Left renal cortex interstitium (tissue), 4 donors: ENCODE results near the gene ITGB7. TPM values are rescaled to one million over a fixed set of nuclear protein-coding genes. Genes with fewer than 3 reads are reported as not detected.

ENCODE experiments used
- DNase-seq, 4 donors: peaks; one replicate each; pipeline ENCODE4 v3.0.0-alpha.2; 2013; ENCODE audit warnings: low read depth in 4 of 4, low spot score in 2 of 4, missing footprints in 1 of 4
- polyA plus RNA-seq, 4 donors: library from polyadenylated mRNA; unstranded; fragments of 120-200 nt; gene quantifications; one replicate each; pipeline ENCODE4 v1.2.1, GENCODE V29; 2013; ENCODE audit not compliant: insufficient read length in 4 of 4

Gene ITGB7
- polyA plus RNA-seq, 4 donors, result 1.2 to 1.7 (median 1.3) TPM

GRCh38 chr12:53231671-53231920 lies 24.5 kb upstream of the ITGB7 start:
- no peak for DNase-seq

- DNase-seq, result no peak
Observed at GRCh38 chr12:53230108-53230845, 23.2 kb upstream of the ITGB7 start.

- no peak for DNase-seq
Observed at GRCh38 chr12:53229454-53229853, 22.4 kb upstream of the ITGB7 start.

- no peak for DNase-seq
Observed at GRCh38 chr12:53227836-53228235, 20.8 kb upstream of the ITGB7 start.

- no peak for DNase-seq
Observed at GRCh38 chr12:53227341-53227740, 20.3 kb upstream of the ITGB7 start.

- no peak for DNase-seq
Observed at GRCh38 chr12:53226815-53227214, 19.8 kb upstream of the ITGB7 start.

- no peak for DNase-seq
Observed at GRCh38 chr12:53225635-53226424, 18.8 kb upstream of the ITGB7 start.

- DNase-seq, result no peak
Observed at GRCh38 chr12:53224897-53225634, 18.0 kb upstream of the ITGB7 start.

GRCh38 chr12:53224061-53224896 lies 17.2 kb upstream of the ITGB7 start:
- no peak for DNase-seq

GRCh38 chr12:53223389-53224060 lies 16.5 kb upstream of the ITGB7 start:
- DNase-seq, result no peak

GRCh38 chr12:53222806-53223261 lies 15.8 kb upstream of the ITGB7 start:
- no peak for DNase-seq

GRCh38 chr12:53222170-53222721 lies 15.2 kb upstream of the ITGB7 start:
- DNase-seq, result no peak

- DNase-seq, result peak in 1 of 4 donors; percentile 55
Observed at GRCh38 chr12:53221203-53222080, 14.4 kb upstream of the ITGB7 start.

GRCh38 chr12:53220694-53221202 lies 13.7 kb upstream of the ITGB7 start:
- DNase-seq, result peak; percentile 63 to 86 (median 81)

- DNase-seq, result no peak
Observed at GRCh38 chr12:53219956-53220693, 13.1 kb upstream of the ITGB7 start.

- DNase-seq, result no peak
Observed at GRCh38 chr12:53219292-53219955, 12.4 kb upstream of the ITGB7 start.

GRCh38 chr12:53218551-53219291 lies 11.7 kb upstream of the ITGB7 start:
- no peak for DNase-seq
